Fibroblast of mammary gland (primary cell): Measurements from ENCODE around the gene BOD1.

ENCODE experiments used
- DNase-seq: peaks from one replicate; pipeline ENCODE4 v3.0.0-alpha.2; 2010; ENCODE audit warnings: low read depth
- H3K4me3 ChIP-seq: 2 replicates; pipeline ENCODE4 v1.5.1; 2011; ENCODE audit warnings: low read depth, mild to moderate bottlenecking, low read length, moderate library complexity; ENCODE audit not compliant: control insufficient read depth
- CTCF ChIP-seq: conservative IDR thresholded peaks from 2 replicates; pipeline ENCODE4 v1.5.1; 2011; ENCODE audit warnings: low read depth, low read length, inconsistent platforms; ENCODE audit not compliant: control insufficient read depth, insufficient read depth

Gene BOD1

GRCh38 chr5:173625673-173626504 is 9.4 kb upstream of the BOD1 start:
- no peak overlapping the region for H3K4me3 ChIP-seq
- no peak for TF ChIP-seq CTCF
- no peak for DNase-seq

- peak; percentile 29 for DNase-seq
- TF ChIP-seq CTCF: no peak
- H3K4me3 ChIP-seq: no peak overlapping the region
These were observed 8.8 kb upstream of the BOD1 start for GRCh38 chr5:173625261-173625660.

DNA sequence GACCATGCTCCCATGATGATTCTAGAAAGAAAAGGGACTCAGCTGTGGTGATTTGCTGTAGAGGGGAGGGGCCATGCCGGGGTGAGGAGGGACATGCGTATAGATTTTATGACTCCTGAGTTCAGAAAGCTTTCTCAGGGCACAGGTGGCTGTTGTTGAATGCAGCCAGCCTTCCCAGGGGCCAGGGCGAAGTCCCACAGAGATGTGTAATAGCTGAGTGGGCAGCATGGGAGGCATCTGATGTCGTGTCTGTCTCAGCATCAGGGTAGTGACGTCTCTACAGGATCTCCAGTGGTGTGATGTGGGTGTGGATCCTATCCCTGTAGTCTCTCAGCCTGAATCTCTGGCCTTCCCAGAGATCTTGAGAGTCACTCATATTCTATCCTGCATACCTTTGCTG is 7.8 kb upstream of the BOD1 start:
- DNase-seq: peak; percentile 17
- no peak for TF ChIP-seq CTCF
- H3K4me3 ChIP-seq: no peak overlapping the region

GRCh38 chr5:173623789-173624188 is 7.3 kb upstream of the BOD1 start:
- no peak for TF ChIP-seq CTCF
- no peak for DNase-seq
- no peak overlapping the region for H3K4me3 ChIP-seq

- no peak for DNase-seq
- no peak overlapping the region for H3K4me3 ChIP-seq
- TF ChIP-seq CTCF: no peak
These were observed 6.9 kb upstream of the BOD1 start for GRCh38 chr5:173623296-173623771.

DNA sequence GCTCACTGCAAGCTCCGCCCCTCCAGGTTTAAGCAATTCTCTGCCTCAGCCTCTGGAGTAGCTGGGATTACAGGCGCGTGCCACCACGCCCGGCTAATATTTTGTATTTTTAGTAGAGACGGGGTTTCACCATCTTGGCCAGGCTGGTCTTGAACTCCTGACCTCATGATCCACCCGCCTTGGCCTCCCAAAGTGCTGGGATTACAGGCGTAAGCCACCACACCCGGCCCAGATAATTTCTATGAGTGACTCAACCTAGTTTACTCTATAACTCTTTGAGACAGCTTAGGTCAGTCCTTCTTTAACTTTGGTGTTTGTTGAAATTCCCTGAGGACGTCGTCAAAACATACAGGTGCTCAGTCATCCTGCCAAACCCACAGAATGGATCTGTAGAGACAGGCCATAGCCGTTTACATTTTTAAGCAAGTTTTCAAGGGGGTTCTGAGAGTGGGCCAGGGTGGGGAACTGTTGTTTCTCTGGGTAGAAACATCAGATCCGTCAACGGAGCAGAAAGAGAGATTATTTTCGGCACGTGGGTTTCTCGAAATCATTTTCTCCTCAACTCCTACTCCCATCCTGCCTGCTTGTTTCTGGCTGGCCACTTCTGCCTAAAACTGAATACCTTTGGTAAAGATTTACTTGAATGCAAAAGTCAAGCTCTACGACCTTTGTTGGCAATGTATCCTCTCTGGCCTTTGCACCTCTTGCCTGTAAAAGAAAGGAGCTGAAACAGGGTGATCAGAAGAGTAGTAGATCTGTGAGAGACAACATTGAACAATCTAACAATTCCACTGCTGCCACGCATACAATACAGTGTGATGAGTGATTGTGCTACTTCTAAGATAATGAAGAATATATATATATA is 6.0 kb upstream of the BOD1 start:
- no peak for DNase-seq
- TF ChIP-seq CTCF: no peak
- H3K4me3 ChIP-seq: no peak overlapping the region
